Peyer's patch (tissue), 4 donors: Measurements from ENCODE around the gene ATRIP.

Source experiments
- CTCF ChIP-seq, 6 experiments: fragments of 450-650 bp in 4 of 6; fragments of 200-600 bp in 2 of 6; sonication (generic) in 1 of 6; IDR thresholded peaks; one replicate each; pipeline ENCODE4 v1.5.1; 2017 to 2019; ENCODE audit warnings: antibody characterized with exemption in 6 of 6, mild to moderate bottlenecking in 3 of 6, moderate library complexity in 1 of 6
- POLR2A ChIP-seq, 2 donors: fragments of 450-650 bp; IDR thresholded peaks; one replicate each; pipeline ENCODE4 v1.5.1; 2017; ENCODE audit warnings: antibody characterized with exemption in 2 of 2, mild to moderate bottlenecking in 2 of 2, moderate library complexity in 2 of 2

- TF ChIP-seq CTCF (IDR thresholded peaks at IDR 0.05) = no peak
- no peak for TF ChIP-seq POLR2A (IDR thresholded peaks at IDR 0.05)
Observed at GRCh38 chr3:48419597-48419996, 26.9 kb upstream of the ATRIP start.
